A673 (cell line): ENCODE results near the gene SH2D4B. TPM values are rescaled to one million over a fixed set of nuclear protein-coding genes. Genes with fewer than 3 reads are reported as not detected.

ENCODE experiments used
- BruUV-seq: library from RNA; stranded (reverse); fragments of 400-500 nt; replicated peaks from 2 replicates; lab custom pipeline; 2021; lab: Mats Ljungman, UMichigan
- CTCF ChIA-PET: fragments of 300-600 bp; sonication (Branson Sonifier 250); formaldehyde crosslinking; loops from one replicate; lab custom pipeline; 2022; ENCODE audit warnings: antibody characterized with exemption; lab: Charles Lee
- POLR2A ChIA-PET: fragments of 300-600 bp; sonication (Branson Sonifier 250); formaldehyde crosslinking; loops from one replicate; lab custom pipeline; 2022; ENCODE audit warnings: antibody characterized with exemption; ENCODE audit not compliant: low non-redundant PET; lab: Charles Lee
- DNase-seq: peaks from one replicate; pipeline ENCODE4 v3.0.0-alpha.2; 2015; ENCODE audit warnings: low spot score
- H3K27ac ChIP-seq: fragments of 200-600 bp; sonication (generic); 2 replicates; pipeline ENCODE4 v1.5.1; 2016; ENCODE audit warnings: mixed run types, low read depth, mild to moderate bottlenecking, mixed read lengths, antibody characterized with exemption, low read length; ENCODE audit not compliant: poor library complexity, severe bottlenecking
- H3K27me3 ChIP-seq: fragments of 200-600 bp; sonication (generic); replicated peaks from 2 replicates; pipeline ENCODE4 v1.6.1; 2017; ENCODE audit warnings: mixed run types, low read depth, mild to moderate bottlenecking, mixed read lengths, antibody characterized with exemption, low read length; ENCODE audit not compliant: insufficient read depth, poor library complexity
- H3K36me3 ChIP-seq: fragments of 200-600 bp; sonication (generic); 2 replicates; pipeline ENCODE4 v1.6.1; 2016; ENCODE audit warnings: mixed run types, mild to moderate bottlenecking, mixed read lengths, antibody characterized with exemption, low read length; ENCODE audit not compliant: insufficient read depth, poor library complexity, severe bottlenecking
- H3K4me1 ChIP-seq: fragments of 200-600 bp; sonication (generic); 2 replicates; pipeline ENCODE4 v1.6.1; 2017; ENCODE audit warnings: mixed run types, mild to moderate bottlenecking, mixed read lengths, antibody characterized with exemption, low read length; ENCODE audit not compliant: insufficient read depth, poor library complexity, severe bottlenecking
- H3K4me3 ChIP-seq: fragments of 200-600 bp; sonication (generic); 2 replicates; pipeline ENCODE4 v1.5.1; 2016; ENCODE audit warnings: low read depth, mixed run types, mild to moderate bottlenecking, mixed read lengths, low read length; ENCODE audit not compliant: poor library complexity, severe bottlenecking
- H3K9me3 ChIP-seq: fragments of 200-600 bp; sonication (generic); 2 replicates; pipeline ENCODE4 v1.6.1; 2016; ENCODE audit warnings: mixed run types, low read depth, mild to moderate bottlenecking, mixed read lengths, antibody characterized with exemption, low read length; ENCODE audit not compliant: poor library complexity, severe bottlenecking
- EZH2 ChIP-seq: fragments of 200-600 bp; sonication (generic); IDR thresholded peaks from 2 replicates; pipeline ENCODE4 v1.6.1; 2017; ENCODE audit warnings: borderline replicate concordance, low read depth, mild to moderate bottlenecking, mixed read lengths, antibody characterized with exemption, low read length; ENCODE audit not compliant: poor library complexity, severe bottlenecking
- intact Hi-C: fragments of 100-400 bp; cut with micrococcal nuclease; formaldehyde crosslinking; loops from one replicate; pipeline ENCODE4 v1.10.0; 2022; ENCODE audit not compliant: unreplicated experiment
- total RNA-seq: library from RNA; stranded (reverse); gene quantifications from 2 replicates; pipeline ENCODE4 v1.2.3, GENCODE V29; 2021
- TF ChIP-seq, protein P1 (sequence below): fragments of 300-800, 200-600 bp; sonication (generic); conservative IDR thresholded peaks from 2 replicates; pipeline ENCODE4 v1.5.1; 2017; ENCODE audit warnings: low read depth, mild to moderate bottlenecking, antibody characterized with exemption, low read length, moderate library complexity, mixed read lengths

Gene SH2D4B
- total RNA-seq, 1 experiment from 2014 or later = 0.19 TPM

DNA sequence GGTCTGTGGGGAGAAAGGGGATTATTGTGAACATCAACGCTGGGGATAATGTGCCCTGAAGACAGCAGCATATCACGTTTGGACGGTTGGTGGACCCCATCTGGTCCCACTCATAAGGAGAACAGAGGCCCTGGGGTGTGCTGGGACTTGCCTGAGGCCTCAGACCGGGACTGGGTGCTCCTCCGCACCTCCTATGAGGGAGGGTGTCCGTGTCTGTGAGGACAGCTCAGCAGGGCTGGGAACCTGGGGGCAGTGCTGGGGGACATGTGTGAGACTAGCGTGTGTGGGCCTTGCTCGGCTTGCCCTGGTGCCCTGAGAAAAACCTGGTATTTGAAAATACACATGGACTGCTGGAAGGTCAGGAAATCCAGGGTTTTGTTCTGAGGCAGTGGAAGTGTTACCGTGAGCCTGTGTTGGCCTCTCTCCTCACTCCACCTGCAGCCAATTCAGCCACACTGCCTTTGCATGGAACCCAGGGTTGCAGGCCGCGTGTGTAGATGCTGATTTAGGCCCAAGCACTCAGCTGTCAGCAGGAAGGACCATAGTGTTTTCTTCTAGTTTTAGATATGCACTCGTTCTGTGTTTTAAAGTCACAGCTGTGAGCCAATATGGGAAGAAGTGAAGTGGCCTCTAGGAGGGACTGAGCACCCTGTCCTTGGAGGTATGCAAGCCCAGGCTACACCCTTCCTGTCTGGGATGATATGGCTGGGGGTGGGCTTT lies 13.4 kb upstream of the SH2D4B start:
- no peak overlapping the region for H3K4me3 ChIP-seq
- no peaks in the 10 kb centered on the region for H3K9me3 ChIP-seq
- BruUV-seq = no TSS peak
- intact Hi-C loops = no loop called here
- ChIA-PET CTCF (interaction anchor here (1.0 kb wide), 1 partner anchor 13 kb away, joined by 3 read pairs; no protein-coding TSS in a partner anchor), POLR2A (no interaction called here)
- DNase-seq = no peak
- TF ChIP-seq, protein P1, sequence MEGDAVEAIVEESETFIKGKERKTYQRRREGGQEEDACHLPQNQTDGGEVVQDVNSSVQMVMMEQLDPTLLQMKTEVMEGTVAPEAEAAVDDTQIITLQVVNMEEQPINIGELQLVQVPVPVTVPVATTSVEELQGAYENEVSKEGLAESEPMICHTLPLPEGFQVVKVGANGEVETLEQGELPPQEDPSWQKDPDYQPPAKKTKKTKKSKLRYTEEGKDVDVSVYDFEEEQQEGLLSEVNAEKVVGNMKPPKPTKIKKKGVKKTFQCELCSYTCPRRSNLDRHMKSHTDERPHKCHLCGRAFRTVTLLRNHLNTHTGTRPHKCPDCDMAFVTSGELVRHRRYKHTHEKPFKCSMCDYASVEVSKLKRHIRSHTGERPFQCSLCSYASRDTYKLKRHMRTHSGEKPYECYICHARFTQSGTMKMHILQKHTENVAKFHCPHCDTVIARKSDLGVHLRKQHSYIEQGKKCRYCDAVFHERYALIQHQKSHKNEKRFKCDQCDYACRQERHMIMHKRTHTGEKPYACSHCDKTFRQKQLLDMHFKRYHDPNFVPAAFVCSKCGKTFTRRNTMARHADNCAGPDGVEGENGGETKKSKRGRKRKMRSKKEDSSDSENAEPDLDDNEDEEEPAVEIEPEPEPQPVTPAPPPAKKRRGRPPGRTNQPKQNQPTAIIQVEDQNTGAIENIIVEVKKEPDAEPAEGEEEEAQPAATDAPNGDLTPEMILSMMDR = no peak
- no peak for TF ChIP-seq EZH2
- no peaks in the 10 kb centered on the region for H3K27me3 ChIP-seq
- H3K4me1 ChIP-seq = no peaks in the 10 kb centered on the region
- no peak overlapping the region for H3K27ac ChIP-seq
- H3K36me3 ChIP-seq = no peaks in the 10 kb centered on the region

- no peaks in the 10 kb centered on the region for H3K27me3 ChIP-seq
- no peaks in the 10 kb centered on the region for H3K9me3 ChIP-seq
- no TSS peak for BruUV-seq
- no peaks in the 10 kb centered on the region for H3K36me3 ChIP-seq
- no peaks in the 10 kb centered on the region for H3K4me1 ChIP-seq
- TF ChIP-seq, protein P1 = no peak
- TF ChIP-seq EZH2 = no peak
- intact Hi-C loops = no loop called here
- CTCF ChIA-PET = no interaction called here
- H3K27ac ChIP-seq = no peak overlapping the region
- H3K4me3 ChIP-seq = no peak overlapping the region
- POLR2A ChIA-PET = no interaction called here
- DNase-seq = no peak
These were observed 11.5 kb upstream of the SH2D4B start for GRCh38 chr10:80526218-80526617.

DNA sequence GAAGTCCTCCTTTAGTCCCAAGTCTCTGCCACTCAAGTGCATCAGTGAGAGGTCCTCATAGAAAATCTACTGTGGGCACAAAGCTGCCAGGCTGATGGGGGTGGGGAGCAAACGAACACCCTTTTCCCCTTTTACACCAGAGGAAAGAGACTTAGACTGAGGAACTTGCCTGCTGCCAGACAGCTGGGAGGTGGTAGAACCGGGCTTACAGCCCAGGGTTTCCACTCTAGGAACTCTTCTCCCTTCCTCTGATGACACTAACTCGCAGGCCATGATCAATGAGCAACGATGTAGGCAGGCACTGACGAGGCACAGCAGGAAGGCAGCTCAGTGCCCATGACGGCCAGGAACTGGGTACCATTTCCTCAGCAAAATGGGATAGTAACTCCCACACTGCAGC lies 11.0 kb upstream of the SH2D4B start:
- no TSS peak for BruUV-seq
- no peak for DNase-seq
- TF ChIP-seq, protein P1 = no peak
- no peak for TF ChIP-seq EZH2
- ChIA-PET CTCF (no interaction called here), POLR2A (no interaction called here)
- H3K9me3 ChIP-seq = no peaks in the 10 kb centered on the region
- intact Hi-C loops = no loop called here
- H3K36me3 ChIP-seq = no peaks in the 10 kb centered on the region
- H3K4me3 ChIP-seq = no peak overlapping the region
- no peaks in the 10 kb centered on the region for H3K4me1 ChIP-seq
- H3K27ac ChIP-seq = no peak overlapping the region
- H3K27me3 ChIP-seq = no peaks in the 10 kb centered on the region
